Kidney (tissue), 14 donors: ENCODE results near the gene PF4V1. TPM values are rescaled to one million over a fixed set of nuclear protein-coding genes. Genes with fewer than 3 reads are reported as not detected.

Experiments
- DNase-seq, 5 donors: peaks; one replicate each; pipeline ENCODE4 v3.0.0-alpha.2; 2013 to 2020
- FAIRE-seq: peaks from 2 replicates; lab custom pipeline; 2012; peaks lifted over from hg19 to GRCh38; lab: Jason Lieb, UNC
- H3K27ac ChIP-seq, 2 donors: one replicate each; pipeline ENCODE4 v1.7.0; 2013; ENCODE audit warnings: low read depth in 2 of 2, low read length in 2 of 2, inconsistent platforms in 1 of 2
- H3K27me3 ChIP-seq: one replicate; pipeline ENCODE4 v1.7.1; 2013; ENCODE audit warnings: low read length, inconsistent platforms; ENCODE audit not compliant: control insufficient read depth, insufficient read depth
- H3K36me3 ChIP-seq, 3 donors: one replicate each; pipeline versions ENCODE4 v1.7.0 to v1.7.1; 2013; ENCODE audit warnings: low read length in 3 of 3, control low read depth in 1 of 3, inconsistent platforms in 1 of 3; ENCODE audit not compliant: insufficient read depth in 3 of 3, control insufficient read depth in 2 of 3
- H3K4me1 ChIP-seq, 3 donors: one replicate each; pipeline versions ENCODE4 v1.7.0 to v1.7.1; 2013; ENCODE audit warnings: low read length in 3 of 3, inconsistent platforms in 1 of 3, low read depth in 1 of 3; ENCODE audit not compliant: control insufficient read depth in 2 of 3, insufficient read depth in 2 of 3
- H3K4me3 ChIP-seq, 3 donors: one replicate each; pipeline versions ENCODE4 v1.7.0 to v1.8.1; 2013; ENCODE audit warnings: low read length in 3 of 3, control low read depth in 1 of 3, inconsistent platforms in 1 of 3
- H3K9ac ChIP-seq, 3 donors: one replicate each; pipeline versions ENCODE4 v1.7.0 to v1.7.1; 2013; ENCODE audit warnings: low read length in 3 of 3, control low read depth in 1 of 3, inconsistent platforms in 1 of 3
- H3K9me3 ChIP-seq, 3 donors: one replicate each; pipeline versions ENCODE4 v1.7.0 to v1.7.1; 2013; ENCODE audit warnings: low read length in 3 of 3, control low read depth in 1 of 3, inconsistent platforms in 1 of 3; ENCODE audit not compliant: control insufficient read depth in 2 of 3, insufficient read depth in 1 of 3
- intact Hi-C: fragments of 100-400 bp; cut with DNase I; formaldehyde crosslinking; loops from one replicate; pipeline ENCODE4 v1.11.1; 2022
- polyA plus RNA-seq: library from polyadenylated mRNA; stranded (reverse); fragments of 350-450 nt; fragmentation: Illumina TruSeq; extraction: RNeasy Lipid Tissue Mini Kit (QIAGEN cat#74804); gene quantifications from one replicate; pipeline ENCODE4 v1.2.3, GENCODE V29; 2014; ENCODE audit warnings: low read depth, low replicate concordance; ENCODE audit not compliant: insufficient read depth
- total RNA-seq: library from RNA; stranded (reverse); fragmentation: NEBNext Ultra II Directional; extraction: Animal tissue kit (Norgen Biotek cat#: 25700); gene quantifications from one replicate; pipeline ENCODE4 v1.2.1, GENCODE V29; 2021
- TF ChIP-seq, protein P1 (sequence below): IDR thresholded peaks from 3 replicates; pipeline ENCODE4 v1.5.1; 2012; ENCODE audit warnings: mild to moderate bottlenecking, moderate library complexity, borderline replicate concordance; ENCODE audit not compliant: insufficient read depth; ENCODE audit errors: extremely low read depth
- donor health status: control.
- donor health status: control.
- donor health status: control.
- donor health status: control.
- donor health status: control.
- donor health status: DM: yes; HTN: yes; CAD: no.
- donor health status: Normal renal cell carcinoma (clear cell type).

Gene PF4V1
- total and polyA plus RNA-seq, 2 donors from 2014 or later: 1.0 TPM; not detected in 1

DNA sequence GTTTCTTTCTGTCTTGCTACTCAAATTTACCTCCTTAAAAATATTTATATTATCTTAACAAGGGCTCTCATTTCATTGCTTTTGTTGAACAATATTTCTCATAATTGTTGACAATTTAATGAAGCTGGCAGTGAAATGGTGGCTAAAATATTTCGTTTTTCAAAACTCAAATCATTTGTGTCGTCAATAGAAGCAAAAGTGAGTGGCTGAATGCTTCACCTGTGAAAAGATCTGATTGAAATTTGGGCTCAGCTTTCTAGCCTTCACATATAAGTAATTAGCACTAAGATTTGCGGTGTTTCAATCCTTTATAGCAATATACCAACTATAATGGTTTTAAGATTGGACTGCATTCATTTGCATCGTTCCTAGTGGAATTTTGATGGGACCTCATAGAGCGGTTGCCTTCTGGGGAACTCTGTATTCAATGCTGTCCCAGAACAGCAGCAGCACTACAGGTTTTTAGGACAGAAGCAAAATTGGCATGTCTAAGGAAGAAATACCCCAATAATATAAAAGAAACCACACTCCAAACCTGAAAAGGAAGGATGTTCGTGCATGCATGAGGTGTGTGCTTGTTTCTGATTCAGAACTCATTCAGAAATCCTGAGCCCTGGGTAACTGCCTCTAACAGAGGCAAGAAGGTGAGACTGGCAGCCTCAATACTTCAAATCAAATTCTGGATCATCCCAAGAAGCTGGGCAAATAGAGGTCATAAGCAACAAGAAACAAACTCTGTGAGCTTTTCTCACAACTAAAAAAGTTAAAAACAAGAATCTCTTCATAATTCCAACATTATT lies 18.6 kb downstream of the PF4V1 start:
- no peaks in the 10 kb centered on the region for H3K27me3 ChIP-seq
- H3K9ac ChIP-seq: no peak overlapping the region
- peaks cover 0 to 8% (median 0%) of the 10 kb centered on the region in 3 donors for H3K4me1 ChIP-seq
- no peaks in the 10 kb centered on the region for H3K9me3 ChIP-seq
- H3K27ac ChIP-seq: no peak overlapping the region
- DNase-seq: no peak
- no peak for FAIRE-seq
- intact Hi-C loops: no loop called here
- no peaks in the 10 kb centered on the region for H3K36me3 ChIP-seq
- no peak overlapping the region for H3K4me3 ChIP-seq
- TF ChIP-seq, protein P1, sequence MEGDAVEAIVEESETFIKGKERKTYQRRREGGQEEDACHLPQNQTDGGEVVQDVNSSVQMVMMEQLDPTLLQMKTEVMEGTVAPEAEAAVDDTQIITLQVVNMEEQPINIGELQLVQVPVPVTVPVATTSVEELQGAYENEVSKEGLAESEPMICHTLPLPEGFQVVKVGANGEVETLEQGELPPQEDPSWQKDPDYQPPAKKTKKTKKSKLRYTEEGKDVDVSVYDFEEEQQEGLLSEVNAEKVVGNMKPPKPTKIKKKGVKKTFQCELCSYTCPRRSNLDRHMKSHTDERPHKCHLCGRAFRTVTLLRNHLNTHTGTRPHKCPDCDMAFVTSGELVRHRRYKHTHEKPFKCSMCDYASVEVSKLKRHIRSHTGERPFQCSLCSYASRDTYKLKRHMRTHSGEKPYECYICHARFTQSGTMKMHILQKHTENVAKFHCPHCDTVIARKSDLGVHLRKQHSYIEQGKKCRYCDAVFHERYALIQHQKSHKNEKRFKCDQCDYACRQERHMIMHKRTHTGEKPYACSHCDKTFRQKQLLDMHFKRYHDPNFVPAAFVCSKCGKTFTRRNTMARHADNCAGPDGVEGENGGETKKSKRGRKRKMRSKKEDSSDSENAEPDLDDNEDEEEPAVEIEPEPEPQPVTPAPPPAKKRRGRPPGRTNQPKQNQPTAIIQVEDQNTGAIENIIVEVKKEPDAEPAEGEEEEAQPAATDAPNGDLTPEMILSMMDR: no peak

DNA sequence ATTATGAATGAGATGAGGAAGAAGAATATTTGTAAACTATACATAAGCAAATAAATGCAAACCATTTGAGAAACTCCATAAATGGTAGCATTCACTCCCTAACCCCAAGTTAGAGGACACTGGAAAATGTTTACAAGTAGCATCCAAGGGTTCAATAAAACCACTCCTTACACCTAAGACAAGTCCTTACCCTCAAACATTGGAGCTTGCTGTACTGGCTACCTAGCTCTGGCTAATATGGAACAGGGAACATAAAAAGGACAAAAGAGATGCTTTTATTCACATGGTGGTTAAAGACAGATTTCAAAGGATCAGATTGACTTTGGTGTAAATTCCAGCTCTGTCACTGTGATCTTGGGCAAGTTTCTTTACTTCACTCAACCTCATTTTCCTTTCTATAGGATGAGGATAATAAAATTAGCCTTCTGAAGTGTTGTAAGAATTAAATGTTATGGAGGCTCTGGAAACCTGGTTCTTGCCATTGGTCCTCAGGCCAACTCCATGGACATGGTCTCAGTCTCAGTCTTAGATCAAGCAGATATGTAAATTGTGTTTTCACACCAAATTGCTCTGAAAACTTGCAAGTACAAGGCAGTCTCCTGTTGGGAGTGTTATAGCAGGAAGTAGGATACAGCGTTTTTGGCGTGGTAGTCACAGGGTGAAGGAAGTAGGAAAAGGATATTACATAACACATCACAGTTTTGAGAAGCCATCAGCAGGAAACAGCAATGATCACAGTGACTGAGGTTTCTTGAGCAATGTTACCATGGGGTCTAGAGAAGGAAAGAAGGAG lies 19.4 kb downstream of the PF4V1 start:
- DNase-seq: no peak
- Histone ChIP-seq H3K9me3 (no peaks in the 10 kb centered on the region), H3K4me3 (no peak overlapping the region), H3K27ac (no peak overlapping the region), H3K27me3 (no peaks in the 10 kb centered on the region), H3K36me3 (no peaks in the 10 kb centered on the region), H3K9ac (no peak overlapping the region), H3K4me1 (peaks cover 0 to 8% (median 0%) of the 10 kb centered on the region in 3 donors)
- intact Hi-C loops: no loop called here
- TF ChIP-seq, protein P1: no peak
- FAIRE-seq: no peak

DNA sequence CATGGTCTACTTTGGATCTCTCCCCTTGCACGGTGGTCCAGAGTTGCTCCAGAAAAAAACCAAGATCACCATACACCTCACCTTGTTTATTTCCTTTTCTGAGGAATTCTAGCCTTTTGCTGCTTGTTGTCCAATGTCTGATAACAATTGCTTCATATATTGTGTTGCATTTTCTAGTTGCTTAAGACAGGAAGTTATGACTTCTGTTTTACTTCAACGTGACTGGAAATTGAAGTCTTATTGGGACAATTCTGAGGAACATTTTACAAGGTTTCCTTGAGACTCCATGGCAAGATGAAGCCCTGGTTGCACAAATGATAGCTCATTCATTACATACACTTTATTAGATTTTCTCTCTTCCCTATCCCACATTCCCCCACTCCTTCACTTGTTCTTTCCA lies 21.3 kb downstream of the PF4V1 start:
- no peaks in the 10 kb centered on the region for H3K9me3 ChIP-seq
- H3K36me3 ChIP-seq: no peaks in the 10 kb centered on the region
- H3K27ac ChIP-seq: no peak overlapping the region
- H3K4me3 ChIP-seq: no peak overlapping the region
- TF ChIP-seq, protein P1: no peak
- no peak for DNase-seq
- H3K9ac ChIP-seq: no peak overlapping the region
- H3K4me1 ChIP-seq: peaks cover 0 to 4% (median 0%) of the 10 kb centered on the region in 3 donors
- H3K27me3 ChIP-seq: no peaks in the 10 kb centered on the region
- no peak for FAIRE-seq
- intact Hi-C loops: no loop called here
